H9 (cell line): ENCODE data around the gene MTA1. TPM values are rescaled to one million over a fixed set of nuclear protein-coding genes. Genes with fewer than 3 reads are reported as not detected.
A peak's percentile ranks its signal among the peaks of the same experiment; 100 is the strongest.

ENCODE experiments used
- DNase-seq: peaks from one replicate; pipeline ENCODE4 v3.0.0-alpha.2; 2017
- H2AFZ ChIP-seq: one replicate; pipeline ENCODE4 v1.6.1; 2013; ENCODE audit warnings: mild to moderate bottlenecking, low read length, control low read depth, moderate library complexity
- H2AK5ac ChIP-seq: 2 replicates; pipeline ENCODE4 v1.6.1; 2013; ENCODE audit warnings: low read length, control low read depth, mixed read lengths; ENCODE audit not compliant: insufficient read length
- H2BK120ac ChIP-seq: one replicate; pipeline ENCODE4 v1.6.1; 2013; ENCODE audit warnings: low read depth, mild to moderate bottlenecking, low read length, control low read depth, inconsistent platforms; ENCODE audit not compliant: poor library complexity, severe bottlenecking
- H2BK12ac ChIP-seq: 2 replicates; pipeline ENCODE4 v1.6.1; 2013; ENCODE audit warnings: low read length, control low read depth, mixed read lengths, low read depth; ENCODE audit not compliant: insufficient read length
- H2BK15ac ChIP-seq: 2 replicates; pipeline ENCODE4 v1.6.1; 2013; ENCODE audit warnings: low read depth, low read length, control low read depth
- H2BK20ac ChIP-seq: one replicate; pipeline ENCODE4 v1.6.1; 2013; ENCODE audit warnings: low read depth, mild to moderate bottlenecking, low read length, control low read depth, inconsistent platforms; ENCODE audit not compliant: poor library complexity, severe bottlenecking
- H2BK5ac ChIP-seq: 2 replicates; pipeline ENCODE4 v1.6.1; 2013; ENCODE audit warnings: low read length, control low read depth, mixed read lengths; ENCODE audit not compliant: insufficient read length
- H3K14ac ChIP-seq: 2 replicates; pipeline ENCODE4 v1.6.1; 2013; ENCODE audit warnings: low read length, control low read depth; ENCODE audit not compliant: insufficient read depth
- H3K18ac ChIP-seq: 2 replicates; pipeline ENCODE4 v1.6.1; 2013; ENCODE audit warnings: low read depth, mild to moderate bottlenecking, mixed read lengths, low read length, control low read depth; ENCODE audit not compliant: insufficient read length
- H3K23ac ChIP-seq: 2 replicates; pipeline ENCODE4 v1.6.1; 2013; ENCODE audit warnings: low read length, control low read depth, mixed read lengths, low read depth; ENCODE audit not compliant: insufficient read length
- H3K23me2 ChIP-seq: 2 replicates; pipeline ENCODE4 v1.6.1; 2013; ENCODE audit warnings: low read depth, mild to moderate bottlenecking, mixed read lengths, low read length, control low read depth; ENCODE audit not compliant: insufficient read length, poor library complexity, severe bottlenecking
- H3K27ac ChIP-seq: 2 replicates; pipeline ENCODE4 v1.5.1; 2013; ENCODE audit warnings: low read length, control low read depth, mixed read lengths, low read depth; ENCODE audit not compliant: insufficient read length
- H3K27me3 ChIP-seq: 2 replicates; pipeline ENCODE4 v1.6.1; 2013; ENCODE audit warnings: low read length, control low read depth, inconsistent platforms; ENCODE audit not compliant: insufficient read depth
- H3K4ac ChIP-seq: 2 replicates; pipeline ENCODE4 v1.6.1; 2013; ENCODE audit warnings: low read depth, mild to moderate bottlenecking, control low read depth, inconsistent platforms, low read length, moderate library complexity
- H3K4me1 ChIP-seq: 2 replicates; pipeline ENCODE4 v1.6.1; 2013; ENCODE audit warnings: low read length, control low read depth, inconsistent platforms; ENCODE audit not compliant: insufficient read depth
- H3K4me2 ChIP-seq: 2 replicates; pipeline ENCODE4 v1.6.1; 2013; ENCODE audit warnings: low read length, control low read depth, mixed read lengths; ENCODE audit not compliant: insufficient read length, insufficient read depth
- H3K56ac ChIP-seq: 2 replicates; pipeline ENCODE4 v1.6.1; 2013; ENCODE audit warnings: low read depth, mild to moderate bottlenecking, mixed read lengths, low read length, control low read depth; ENCODE audit not compliant: insufficient read length
- H3K79me1 ChIP-seq: 2 replicates; pipeline ENCODE4 v1.6.1; 2013; ENCODE audit warnings: low read depth, mild to moderate bottlenecking, moderate library complexity, low read length, control low read depth, inconsistent platforms; ENCODE audit not compliant: insufficient read depth, poor library complexity, severe bottlenecking
- H3K79me2 ChIP-seq: 2 replicates; pipeline ENCODE4 v1.6.1; 2013; ENCODE audit warnings: low read length, control low read depth, inconsistent platforms; ENCODE audit not compliant: insufficient read depth
- H3K9ac ChIP-seq: 2 replicates; pipeline ENCODE4 v1.6.1; 2013; ENCODE audit warnings: low read length, control low read depth, mixed read lengths; ENCODE audit not compliant: insufficient read length; ENCODE audit errors: extremely low read depth
- H3K9me3 ChIP-seq: one replicate; pipeline ENCODE4 v1.6.1; 2013; ENCODE audit warnings: low read depth, low read length, inconsistent platforms; ENCODE audit not compliant: control insufficient read depth
- H3T11ph ChIP-seq: one replicate; pipeline ENCODE4 v1.6.1; 2013; ENCODE audit warnings: mild to moderate bottlenecking, low read length, control low read depth, inconsistent platforms
- H4K20me1 ChIP-seq: one replicate; pipeline ENCODE4 v1.6.1; 2013; ENCODE audit not compliant: control insufficient read depth, insufficient read length, insufficient read depth
- H4K5ac ChIP-seq: 2 replicates; pipeline ENCODE4 v1.6.1; 2013; ENCODE audit warnings: low read depth, mild to moderate bottlenecking, mixed read lengths, low read length, control low read depth; ENCODE audit not compliant: insufficient read length
- H4K8ac ChIP-seq: replicated peaks from 2 replicates; pipeline ENCODE4 v1.6.1; 2013; ENCODE audit warnings: low read length, control low read depth, mixed read lengths, low read depth; ENCODE audit not compliant: insufficient read length
- H4K91ac ChIP-seq: 2 replicates; pipeline ENCODE4 v1.6.1; 2013; ENCODE audit warnings: low read depth, mild to moderate bottlenecking, moderate library complexity, mixed read lengths, low read length, control low read depth; ENCODE audit not compliant: insufficient read length
- H3K27ac Mint-ChIP-seq, 3 experiments: 2 replicates in 2 of 3; 3 replicates in 1 of 3; pipeline ENCODE4 v1.8.0; 2020 to 2021; ENCODE audit warnings: mixed read lengths in 3 of 3, mild to moderate bottlenecking in 1 of 3, moderate library complexity in 1 of 3
- H3K27me3 Mint-ChIP-seq: 2 replicates; pipeline ENCODE4 v1.8.0; 2021; ENCODE audit warnings: low read depth, mild to moderate bottlenecking, moderate library complexity, mixed read lengths
- H3K36me3 Mint-ChIP-seq, 3 experiments: 2 replicates in 2 of 3; 3 replicates in 1 of 3; pipeline ENCODE4 v1.8.0; 2020 to 2021; ENCODE audit warnings: low read depth in 3 of 3, mixed read lengths in 3 of 3; ENCODE audit not compliant: insufficient read depth in 1 of 3
- H3K4me1 Mint-ChIP-seq, 2 experiments: 2 replicates each; pipeline ENCODE4 v1.8.0; 2020; ENCODE audit warnings: mixed read lengths in 2 of 2
- H3K4me3 Mint-ChIP-seq, 2 experiments: 2 replicates in 1 of 2; 3 replicates in 1 of 2; pipeline ENCODE4 v1.8.0; 2020 to 2021; ENCODE audit warnings: mild to moderate bottlenecking in 2 of 2, mixed read lengths in 2 of 2, moderate library complexity in 1 of 2
- H3K9me3 Mint-ChIP-seq, 2 experiments: 2 replicates in 1 of 2; 3 replicates in 1 of 2; pipeline ENCODE4 v1.8.0; 2020; ENCODE audit warnings: mild to moderate bottlenecking in 2 of 2, mixed read lengths in 2 of 2, moderate library complexity in 1 of 2
- WGBS: extraction: QIAGEN DNeasy Blood & Tissue Kit; methylation state at CpG from one replicate; pipeline ENCODE4 v1.1.7; 2013; ENCODE audit warnings: missing lambda C conversion rate, low lambda C conversion rate, mixed read lengths; ENCODE audit not compliant: insufficient read length; ENCODE audit errors: extremely low coverage; 5-methylcytosine and 5-hydroxymethylcytosine counted together
- total RNA-seq: library from RNA; stranded (reverse); gene quantifications from 2 replicates; pipeline ENCODE4 v1.2.1, GENCODE V29; 2021
- TF ChIP-seq, protein P1 (sequence below): fragments of 200-600 bp; sonication (generic); conservative IDR thresholded peaks from 3 replicates; pipeline ENCODE4 v1.8.0; 2021; ENCODE audit warnings: antibody characterized with exemption, mild to moderate bottlenecking

Gene MTA1
- total RNA-seq, 1 experiment from 2014 or later, result 230 TPM

DNA sequence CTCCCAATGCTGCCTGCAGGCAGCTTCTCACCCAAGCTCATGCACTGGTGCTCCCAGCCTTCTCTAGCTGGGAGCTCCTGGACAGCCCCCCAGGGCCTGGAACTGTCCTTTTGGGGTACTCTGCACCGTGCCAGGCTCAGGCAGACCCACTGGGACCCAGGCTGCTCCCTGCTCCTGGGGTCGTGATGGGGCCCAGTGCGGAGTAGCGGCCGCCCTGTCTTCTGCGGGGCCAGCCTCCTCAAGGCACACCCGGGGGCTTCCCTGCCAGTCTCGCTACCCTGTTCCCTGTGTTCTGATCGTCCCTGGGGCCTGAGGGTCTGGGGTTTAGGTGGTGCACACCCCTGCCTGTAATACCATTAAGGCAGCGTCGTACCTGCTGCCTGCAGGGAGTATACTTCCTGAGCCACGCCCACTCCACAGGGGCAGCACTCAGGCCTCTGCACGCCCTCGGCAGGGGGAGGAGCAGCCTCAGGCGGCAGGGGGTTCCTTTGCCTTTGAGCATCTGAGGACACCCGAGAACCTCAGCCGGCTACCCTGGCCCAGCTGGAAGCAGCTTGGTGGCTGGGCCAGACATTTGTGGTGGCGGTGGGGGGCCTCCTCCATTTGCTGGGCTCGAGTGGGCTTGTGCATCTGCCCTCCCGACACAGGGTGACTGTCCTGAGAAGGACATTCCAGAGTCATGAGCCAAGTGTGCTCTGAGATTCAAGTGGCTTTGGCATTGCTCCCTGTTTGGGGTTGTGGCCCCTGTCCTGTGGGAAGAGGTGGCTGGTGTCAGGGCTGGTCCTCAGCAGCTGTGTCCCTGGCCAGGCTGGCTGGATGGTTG, 45.8 kb downstream of the MTA1 start:
- Histone ChIP-seq H2AK5ac (no peak overlapping the region), H3K56ac (no peak overlapping the region), H3K9ac (no peak overlapping the region), H4K91ac (no peak overlapping the region), H3K79me1 (no peaks in the 10 kb centered on the region), H3K4me1 (no peaks in the 10 kb centered on the region), H2BK15ac (no peak overlapping the region), H4K8ac (no peak overlapping the region), H3K27ac (no peak overlapping the region), H4K5ac (no peak overlapping the region), H3K4ac (no peak overlapping the region), H3T11ph (no peak overlapping the region), H2BK5ac (no peak overlapping the region), H2AFZ (no peak overlapping the region), H3K14ac (no peak overlapping the region), H2BK12ac (no peak overlapping the region), H4K20me1 (no peaks in the 10 kb centered on the region), H2BK120ac (no peak overlapping the region), H3K79me2 (no peaks in the 10 kb centered on the region), H3K18ac (no peak overlapping the region), H2BK20ac (no peak overlapping the region), H3K9me3 (no peaks in the 10 kb centered on the region), H3K23ac (no peak overlapping the region), H3K4me2 (no peak overlapping the region), H3K23me2 (no peaks in the 10 kb centered on the region), H3K27me3 (no peaks in the 10 kb centered on the region)
- TF ChIP-seq, protein P1, sequence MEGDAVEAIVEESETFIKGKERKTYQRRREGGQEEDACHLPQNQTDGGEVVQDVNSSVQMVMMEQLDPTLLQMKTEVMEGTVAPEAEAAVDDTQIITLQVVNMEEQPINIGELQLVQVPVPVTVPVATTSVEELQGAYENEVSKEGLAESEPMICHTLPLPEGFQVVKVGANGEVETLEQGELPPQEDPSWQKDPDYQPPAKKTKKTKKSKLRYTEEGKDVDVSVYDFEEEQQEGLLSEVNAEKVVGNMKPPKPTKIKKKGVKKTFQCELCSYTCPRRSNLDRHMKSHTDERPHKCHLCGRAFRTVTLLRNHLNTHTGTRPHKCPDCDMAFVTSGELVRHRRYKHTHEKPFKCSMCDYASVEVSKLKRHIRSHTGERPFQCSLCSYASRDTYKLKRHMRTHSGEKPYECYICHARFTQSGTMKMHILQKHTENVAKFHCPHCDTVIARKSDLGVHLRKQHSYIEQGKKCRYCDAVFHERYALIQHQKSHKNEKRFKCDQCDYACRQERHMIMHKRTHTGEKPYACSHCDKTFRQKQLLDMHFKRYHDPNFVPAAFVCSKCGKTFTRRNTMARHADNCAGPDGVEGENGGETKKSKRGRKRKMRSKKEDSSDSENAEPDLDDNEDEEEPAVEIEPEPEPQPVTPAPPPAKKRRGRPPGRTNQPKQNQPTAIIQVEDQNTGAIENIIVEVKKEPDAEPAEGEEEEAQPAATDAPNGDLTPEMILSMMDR, result no peak
- Mint-ChIP-seq H3K9me3 (no peaks in the 10 kb centered on the region), H3K4me3 (no peak overlapping the region), H3K27ac (peak overlapping the region in 1 of 3 experiments; percentile 64; a peak in 1 of 7 replicates), H3K4me1 (peaks cover 2 to 10% of the 10 kb centered on the region in 2 experiments; a peak in 2 of 4 replicates), H3K27me3 (no peaks in the 10 kb centered on the region), H3K36me3 (peaks cover 17 to 44% (median 41%) of the 10 kb centered on the region in 3 experiments; a peak in 6 of 7 replicates)
- no CpG with 5 or more reads among the region's 20 CpGs for WGBS
- DNase-seq, result peak; percentile 69
